Pons (tissue), 1 donor: ENCODE results near the gene FUT2.

Source experiments
- DNase-seq: peaks from one replicate; pipeline ENCODE4 v3.0.0-alpha.2; 2016; ENCODE audit warnings: low spot score

Gene FUT2

DNA sequence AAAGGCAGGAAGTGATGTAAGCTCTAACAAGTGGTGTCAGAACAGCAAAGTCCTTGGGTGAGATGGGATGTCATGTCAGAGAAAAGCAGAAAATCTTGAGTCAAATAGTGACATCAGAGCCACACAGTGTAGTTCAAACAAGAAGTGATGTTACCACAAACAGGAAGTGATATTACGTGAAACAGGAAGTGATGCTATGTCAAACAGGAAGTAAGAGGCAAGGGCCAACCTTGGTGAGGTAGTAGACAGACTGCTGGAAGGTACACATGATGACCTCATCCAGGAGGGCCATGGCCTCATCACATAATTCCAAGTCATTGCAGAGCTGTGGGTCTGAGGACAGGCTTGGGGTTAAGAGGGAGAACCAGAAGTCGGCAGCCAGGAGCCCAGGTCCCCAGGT is 30.8 kb downstream of the FUT2 start:
- no peak for DNase-seq

DNA sequence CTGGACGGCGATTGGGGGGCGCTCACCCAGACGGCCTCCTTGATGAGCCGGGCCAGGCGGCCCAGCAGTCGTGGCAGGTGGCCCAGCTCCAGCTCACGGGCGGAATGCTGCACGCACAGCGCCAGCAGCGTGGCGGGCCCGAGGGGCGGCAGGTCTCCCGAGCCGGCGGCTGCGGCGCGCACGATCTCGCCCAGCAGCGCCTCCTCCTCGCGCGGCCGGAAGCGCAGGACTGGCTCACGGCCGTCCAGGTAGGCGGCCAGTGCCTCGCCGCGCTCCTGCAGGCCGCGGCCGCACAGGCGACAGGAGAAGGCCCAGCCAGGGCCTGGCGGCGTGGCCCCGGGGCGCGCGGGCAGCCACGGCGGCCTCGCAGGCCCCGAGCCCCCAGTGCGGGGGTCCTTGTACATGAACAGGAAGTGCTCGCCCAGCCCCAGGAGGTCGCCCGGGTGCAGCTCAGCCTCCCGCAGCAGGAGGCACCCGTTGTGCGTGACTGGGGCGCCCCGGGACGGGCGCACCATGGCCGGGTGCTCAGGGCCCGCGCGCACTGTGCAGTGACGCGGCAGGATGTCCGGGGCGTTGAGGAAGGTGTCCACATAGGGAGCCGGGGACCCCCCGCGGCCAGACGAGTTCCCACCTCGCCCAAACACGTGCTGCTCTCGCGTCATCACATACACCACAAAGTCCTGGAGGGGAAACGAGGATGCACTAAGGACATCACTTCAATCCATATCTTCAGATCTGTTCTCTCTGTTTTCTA is 33.3 kb downstream of the FUT2 start:
- no peak for DNase-seq

- DNase-seq = no peak
Observed at GRCh38 chr19:48731452-48731851, 35.7 kb downstream of the FUT2 start.

DNA sequence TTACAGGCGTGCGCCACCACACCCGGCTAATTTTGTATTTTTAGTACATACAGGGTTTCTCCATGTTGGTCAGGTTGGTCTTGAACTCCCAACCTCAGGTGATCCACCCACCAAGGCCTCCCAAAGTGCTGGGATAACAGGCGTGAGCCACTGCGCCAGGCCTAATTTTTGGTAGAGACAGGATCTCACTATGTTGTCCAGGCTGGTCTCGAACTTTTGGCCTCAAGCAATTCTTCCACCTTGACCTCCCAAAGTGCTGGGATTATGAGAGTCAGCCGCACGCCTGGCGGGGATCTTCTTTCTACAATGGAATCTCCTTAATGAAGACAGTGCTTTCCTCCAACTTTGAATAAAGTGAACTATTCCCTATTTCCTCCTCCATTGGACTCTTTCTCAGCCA is 38.9 kb downstream of the FUT2 start:
- no peak for DNase-seq

- DNase-seq = no peak
Observed at GRCh38 chr19:48735031-48735615, 39.4 kb downstream of the FUT2 start.

DNA sequence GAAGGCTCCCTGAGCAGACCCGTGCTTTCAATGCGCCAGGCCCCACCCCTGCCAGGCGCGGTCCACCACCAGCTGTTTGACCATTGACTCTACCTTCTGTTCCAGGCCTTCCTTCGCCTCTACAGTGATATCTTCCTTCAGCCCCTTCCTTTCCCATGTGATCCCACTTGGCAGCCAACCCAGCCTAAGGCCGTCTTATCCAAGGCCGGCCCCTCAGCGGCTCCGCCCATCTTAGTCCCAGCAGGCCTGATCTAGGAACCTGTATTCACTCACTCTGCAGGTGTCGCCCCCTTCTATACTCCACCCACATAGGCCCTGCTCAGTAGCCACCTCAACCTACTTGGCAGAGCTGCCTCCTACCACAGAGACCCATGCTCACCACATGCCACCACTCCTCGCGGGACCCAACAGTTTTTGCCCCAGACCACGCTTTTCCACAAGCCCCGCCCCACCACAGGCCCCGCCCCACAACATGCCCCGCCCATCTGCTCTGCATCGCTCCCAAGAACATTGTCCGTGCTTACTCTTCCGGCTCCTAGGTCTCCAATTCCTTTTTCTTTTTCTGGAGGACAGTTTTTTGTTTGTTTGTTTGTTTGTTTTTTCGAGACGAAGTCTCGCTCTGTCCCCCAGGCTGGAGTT is 41.7 kb downstream of the FUT2 start:
- no peak for DNase-seq

- DNase-seq = peak; percentile 46
Observed at GRCh38 chr19:48738557-48739403, 43.0 kb downstream of the FUT2 start.

DNA sequence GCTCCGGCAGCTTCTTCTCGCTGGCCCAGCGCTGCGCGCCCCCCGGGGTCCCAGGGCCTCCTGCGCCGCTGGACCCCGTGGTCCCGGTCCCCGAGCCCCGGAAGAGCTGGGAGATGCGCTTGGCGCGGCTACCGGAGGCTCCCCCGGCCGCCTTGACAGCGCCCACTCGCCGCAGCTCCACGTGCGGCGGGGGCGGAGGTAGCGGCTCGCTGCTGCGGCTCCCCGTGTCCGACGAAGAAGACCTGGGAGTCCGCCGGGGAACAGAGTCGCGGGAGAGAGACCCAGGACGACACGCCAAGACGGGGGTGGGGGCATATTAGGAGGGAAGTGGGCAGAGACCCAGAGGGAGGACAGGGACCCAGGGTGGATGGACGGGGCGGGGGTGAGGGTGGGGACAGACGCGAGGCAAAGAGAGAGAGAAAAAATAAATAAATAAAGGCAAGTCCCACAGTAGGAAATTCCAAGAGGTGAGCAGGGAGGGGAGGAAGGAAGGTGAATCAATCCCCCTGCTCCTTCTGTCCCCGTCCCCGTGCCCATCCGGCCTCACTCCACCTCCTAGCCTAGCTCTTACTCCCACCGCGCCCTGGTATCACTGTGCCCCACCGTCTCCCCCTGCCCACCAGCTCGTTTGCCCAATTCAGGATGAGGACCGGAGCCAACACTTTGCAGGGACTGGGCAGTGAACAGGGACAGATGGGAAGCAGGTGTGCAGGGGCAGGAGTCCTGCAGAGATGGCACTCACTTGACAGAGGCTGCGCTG is 43.8 kb downstream of the FUT2 start:
- DNase-seq = no peak

- DNase-seq = no peak
Observed at GRCh38 chr19:48740164-48740972, 44.6 kb downstream of the FUT2 start, which contains the start of gene RASIP1. Gene RASIP1, minus strand, starts transcription at chr19:48740610. Its CDS starts 328 bp downstream, at chr19:48740282.

DNA sequence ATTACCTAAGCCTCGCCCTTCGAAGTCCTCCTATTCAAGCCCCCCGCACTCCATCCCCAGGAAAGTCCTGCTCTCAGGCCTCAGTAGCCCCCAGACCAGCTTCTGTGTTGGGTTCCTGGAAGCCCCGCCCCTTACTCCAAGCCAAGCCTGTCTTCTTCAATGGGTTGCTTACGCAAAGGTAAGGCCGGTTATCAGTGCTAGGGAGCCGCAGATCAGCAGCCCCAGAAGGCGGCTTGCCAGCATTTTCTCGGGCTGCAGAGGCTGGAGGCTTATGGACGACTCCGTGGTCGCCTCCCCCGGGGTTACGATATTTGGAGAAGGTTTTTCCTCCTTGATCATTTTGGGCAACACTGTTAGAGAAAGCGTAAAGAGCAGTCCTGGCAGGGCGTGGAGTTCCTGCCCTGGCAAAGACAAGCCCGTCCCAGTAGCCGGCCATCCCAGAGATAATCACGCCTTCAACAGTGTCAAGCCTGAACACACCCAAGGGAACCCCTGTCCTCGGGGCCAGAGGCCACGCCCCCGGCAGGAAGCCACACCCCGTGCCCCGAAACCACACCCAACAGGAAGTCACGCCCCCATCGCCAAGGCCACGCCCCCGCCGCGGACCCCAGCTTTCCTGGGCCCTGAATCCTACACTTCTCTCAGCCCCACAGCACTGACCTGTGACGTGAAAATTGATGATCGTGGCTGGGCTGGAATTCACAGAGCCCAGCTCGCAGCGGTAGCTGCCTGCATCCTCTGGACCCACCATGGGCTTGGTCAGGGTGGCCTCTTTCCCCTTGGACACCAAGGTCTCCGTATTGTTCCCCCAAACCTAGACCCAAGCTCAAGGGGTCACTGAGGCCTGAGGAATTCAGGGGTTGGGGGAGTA is 45.6 kb downstream of the FUT2 start:
- DNase-seq = no peak

DNA sequence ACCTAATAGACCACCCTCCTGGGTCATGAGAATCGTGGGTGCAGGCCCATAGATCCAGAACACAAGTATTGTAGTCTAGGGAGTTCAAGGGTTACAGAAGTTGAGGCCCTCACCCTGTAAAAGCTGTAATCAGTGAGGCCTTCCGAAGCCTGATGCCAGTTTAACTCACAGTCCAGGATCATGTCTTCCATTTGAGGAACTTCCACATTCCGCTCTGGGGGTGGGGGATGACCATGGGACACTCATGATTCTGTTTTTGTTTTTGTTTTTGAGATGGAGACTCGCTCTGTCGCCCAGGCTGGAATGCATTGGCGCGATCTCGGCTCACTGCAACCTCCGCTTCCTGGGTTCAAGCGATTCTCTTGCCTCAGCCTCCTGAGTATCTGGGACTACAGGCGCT is 46.3 kb downstream of the FUT2 start:
- DNase-seq = no peak

GRCh38 chr19:48745208-48745995 is 49.6 kb downstream of the FUT2 start:
- DNase-seq = peak; percentile 83

DNA sequence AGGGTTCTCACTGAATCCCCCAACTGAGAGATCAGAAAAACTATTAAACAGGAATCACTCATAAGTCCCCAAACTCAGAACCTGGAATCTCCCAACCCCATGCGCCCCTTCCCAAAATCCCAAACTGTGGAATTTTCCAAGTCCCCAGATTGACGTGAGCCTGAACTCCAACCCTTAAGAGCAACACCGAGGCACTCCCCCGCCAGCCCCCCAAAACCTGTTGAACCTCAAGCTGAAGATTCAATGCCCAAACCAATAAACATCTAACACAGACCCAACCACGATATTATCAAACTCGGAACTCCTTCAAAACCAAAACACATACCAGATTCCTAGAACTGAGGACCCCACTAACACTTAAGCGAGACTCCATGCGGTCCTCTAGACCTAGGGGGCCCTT is 50.3 kb downstream of the FUT2 start:
- no peak for DNase-seq

DNA sequence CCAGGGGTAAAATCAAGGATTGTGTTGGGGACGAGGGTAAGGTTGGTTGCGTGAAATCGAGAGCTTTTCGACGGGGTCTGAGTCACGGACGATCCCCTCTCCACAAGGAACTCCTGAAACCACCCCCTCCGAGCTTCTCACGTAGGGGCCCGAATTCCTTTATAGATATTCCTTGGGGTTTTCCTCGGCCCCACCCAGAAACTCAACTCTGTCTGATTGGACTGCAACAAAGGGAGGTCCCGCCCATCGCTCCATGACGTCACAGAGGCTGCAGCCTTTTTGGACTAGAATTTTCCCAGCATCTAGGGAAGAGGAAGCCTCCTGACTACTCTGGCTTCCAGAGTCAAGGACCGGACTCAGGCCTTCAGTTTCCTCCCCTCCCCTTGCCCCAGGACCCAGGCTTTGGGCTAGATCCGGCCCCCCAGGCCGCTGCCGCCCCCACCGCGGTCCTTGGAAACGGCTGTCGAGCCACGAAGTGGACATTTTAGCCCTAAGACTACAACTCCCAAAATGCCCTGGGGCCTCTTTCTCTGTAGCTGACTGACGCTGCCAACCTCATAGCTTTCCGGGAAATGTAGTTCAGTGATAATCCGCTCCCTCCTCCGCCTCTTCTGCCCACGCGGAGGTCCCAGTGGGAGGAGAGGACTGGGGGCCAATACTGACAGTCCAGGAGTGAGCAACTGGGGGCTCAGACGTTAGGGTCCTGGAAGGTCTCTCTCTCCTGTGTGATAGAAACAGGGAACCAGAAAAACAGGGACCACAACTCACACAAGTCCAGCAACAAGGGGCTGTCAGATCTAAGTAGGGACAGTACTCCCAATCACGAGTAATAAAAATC is 51.2 kb downstream of the FUT2 start, which contains the start of gene IZUMO1:
TSS of gene IZUMO1 (minus strand) at position 172 of the 838 bp plus-strand sequence. CDS start 1,050 bp downstream, outside the sequence.
- peak; percentile 78 for DNase-seq

DNA sequence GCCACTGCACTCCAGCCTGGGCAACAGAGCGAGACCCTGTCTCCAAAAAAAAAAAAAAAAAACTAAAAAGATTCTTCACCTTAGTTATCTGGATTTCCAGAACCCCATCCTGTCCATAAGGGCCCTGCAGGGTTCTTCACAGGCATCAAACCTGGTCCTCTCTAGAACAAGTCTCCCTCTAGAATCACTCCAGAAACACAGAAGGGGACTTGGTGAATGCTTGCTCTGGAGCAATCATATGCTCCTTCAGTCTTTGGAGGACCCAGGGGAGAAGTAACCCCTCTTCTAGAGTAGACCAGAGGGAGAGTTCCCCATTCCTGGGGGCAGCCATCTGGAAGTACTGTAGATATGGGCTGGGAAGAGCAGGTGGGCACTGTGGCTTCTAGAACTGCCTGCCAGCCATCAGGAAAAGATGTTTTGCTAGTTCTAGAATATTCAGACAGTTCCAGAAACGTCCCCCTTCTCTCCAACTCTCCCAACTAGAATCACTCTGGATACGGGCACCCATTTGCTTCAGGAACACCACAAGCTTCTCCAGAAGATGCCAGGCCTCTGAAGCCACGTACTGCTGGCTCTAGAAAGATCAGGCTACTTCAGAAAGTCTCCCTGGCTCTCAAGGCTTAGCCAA is 53.9 kb downstream of the FUT2 start:
- no peak for DNase-seq

DNA sequence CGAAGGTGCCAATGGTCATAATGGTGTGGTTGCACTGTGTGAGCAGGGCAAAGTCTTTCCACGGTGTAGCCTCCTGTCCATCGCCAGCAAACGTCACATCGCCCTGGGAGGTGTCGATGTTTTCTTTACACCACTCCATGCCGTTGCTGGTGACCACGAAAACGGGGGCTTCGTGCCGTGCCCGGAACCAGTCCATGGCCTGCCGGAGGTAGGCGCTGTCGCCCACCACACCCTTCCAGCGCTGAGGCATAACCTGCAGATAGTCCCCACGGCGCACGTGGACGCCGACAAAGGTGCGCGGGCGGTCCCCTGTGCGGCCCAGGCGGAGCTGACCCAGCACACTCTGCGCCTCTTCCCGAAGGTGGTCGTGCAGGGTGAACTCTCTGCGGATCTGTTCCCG is 54.6 kb downstream of the FUT2 start:
- DNase-seq = no peak

- no peak for DNase-seq
Observed at GRCh38 chr19:48750771-48751504, 55.2 kb downstream of the FUT2 start.
